OCI-LY1 (cell line): ENCODE results near the gene PPAT.

Source experiments
- CTCF ChIP-seq: fragments of 200-600 bp; sonication (generic), shearing (Covaris generic); IDR thresholded peaks from 2 replicates; pipeline ENCODE4 v1.5.1; 2017; ENCODE audit warnings: mild to moderate bottlenecking, antibody characterized with exemption, low read length, moderate library complexity, mixed read lengths
- EZH2 ChIP-seq: fragments of 200-600 bp; sonication (generic), shearing (Covaris generic); IDR thresholded peaks from 2 replicates; pipeline ENCODE4 v1.8.0; 2017; ENCODE audit warnings: borderline replicate concordance, mixed run types, mild to moderate bottlenecking, antibody characterized with exemption, low read length, moderate library complexity, mixed read lengths

GRCh38 chr4:56372774-56373173, 62.6 kb downstream of the PPAT start:
- no peak for TF ChIP-seq CTCF
- no peak for TF ChIP-seq EZH2
